VCaP (cell line): Measurements from ENCODE around the gene ZC2HC1C.

Source experiments
- H3K27ac ChIP-seq: fragments of 450-650 bp; 2 replicates; pipeline ENCODE4 v1.5.1; 2017
- CTCF ChIP-seq: fragments of 450-650 bp; conservative IDR thresholded peaks from 2 replicates; pipeline ENCODE4 v1.5.1; 2017; ENCODE audit warnings: mild to moderate bottlenecking, moderate library complexity

ZC2HC1C gene

GRCh38 chr14:75125617-75126016 is 56.2 kb downstream of the ZC2HC1C start:
- TF ChIP-seq CTCF: no peak
- H3K27ac ChIP-seq: peak overlapping the region; percentile 89; the same call in 1 of the 2 replicates

GRCh38 chr14:75126121-75126544 is 56.7 kb downstream of the ZC2HC1C start:
- no peak for TF ChIP-seq CTCF
- H3K27ac ChIP-seq: peak overlapping the region; percentile 89

- peak within 1 kb of the TSS; percentile 89 for H3K27ac ChIP-seq
- TF ChIP-seq CTCF: no peak
Observed at GRCh38 chr14:75126679-75127473, 57.4 kb downstream of the ZC2HC1C start, which contains the start of gene NEK9. Gene NEK9 (minus strand): TSS chr14:75127048. CDS start chr14:75126921, 127 bp downstream.

GRCh38 chr14:75127474-75127820 is 58.0 kb downstream of the ZC2HC1C start:
- H3K27ac ChIP-seq: peak overlapping the region; percentile 89

- peak overlapping the region; percentile 89; the same call in 1 of the 2 replicates for H3K27ac ChIP-seq
- no peak for TF ChIP-seq CTCF
Observed at GRCh38 chr14:75127903-75128595, 58.6 kb downstream of the ZC2HC1C start.

- TF ChIP-seq CTCF: no peak
- no peak overlapping the region for H3K27ac ChIP-seq
Observed at GRCh38 chr14:75128596-75128990, 59.2 kb downstream of the ZC2HC1C start.
